H1 (cell line): ENCODE data around the gene TNS1. TPM values are rescaled to one million over a fixed set of nuclear protein-coding genes. Genes with fewer than 3 reads are reported as not detected.

Experiments used
- CTCF ChIA-PET: fragments of 300-600 bp; sonication (Branson Sonifier 250); formaldehyde crosslinking; loops from one replicate; lab custom pipeline; 2021; ENCODE audit not compliant: partially characterized antibody; lab: Charles Lee
- POLR2A ChIA-PET: fragments of 300-600 bp; sonication (Branson Sonifier 250); formaldehyde crosslinking; loops from one replicate; lab custom pipeline; 2021; ENCODE audit warnings: inconsistent platforms; ENCODE audit not compliant: partially characterized antibody; lab: Charles Lee
- DNase-seq, 2 experiments: peaks; one replicate each; pipeline versions ENCODE4 v3.0.0 to v3.0.0-alpha.2; 2010 to 2022; ENCODE audit warnings: low spot score in 2 of 2, low read depth in 1 of 2, mixed read lengths in 1 of 2
- FAIRE-seq: peaks from 2 replicates; lab custom pipeline; 2011; peaks lifted over from hg19 to GRCh38; lab: Jason Lieb, UNC
- H2AFZ ChIP-seq: 2 replicates; pipeline ENCODE4 v1.8.1; 2012; ENCODE audit warnings: low read length, inconsistent platforms
- H2AK5ac ChIP-seq: 2 replicates; pipeline ENCODE4 v1.6.1; 2013; ENCODE audit warnings: low read depth, low read length
- H2BK120ac ChIP-seq: replicated peaks from 2 replicates; pipeline ENCODE3; 2013; ENCODE audit warnings: low read depth, low read length, inconsistent platforms
- H2BK12ac ChIP-seq: 2 replicates; pipeline ENCODE4 v1.6.1; 2013; ENCODE audit warnings: low read depth, low read length
- H2BK15ac ChIP-seq: 2 replicates; pipeline ENCODE4 v1.6.1; 2013; ENCODE audit warnings: low read length
- H2BK20ac ChIP-seq: 2 replicates; pipeline ENCODE4 v1.6.1; 2013; ENCODE audit warnings: low read length
- H2BK5ac ChIP-seq: 2 replicates; pipeline ENCODE4 v1.6.1; 2013; ENCODE audit warnings: low read depth, low read length
- H3K14ac ChIP-seq: 2 replicates; pipeline ENCODE4 v1.6.1; 2013; ENCODE audit warnings: inconsistent platforms; ENCODE audit not compliant: insufficient read length
- H3K18ac ChIP-seq: 2 replicates; pipeline ENCODE4 v1.6.1; 2013; ENCODE audit warnings: low read length; ENCODE audit errors: extremely low read depth
- H3K23ac ChIP-seq: 2 replicates; pipeline ENCODE4 v1.6.1; 2013; ENCODE audit warnings: inconsistent platforms; ENCODE audit not compliant: insufficient read length
- H3K23me2 ChIP-seq: 2 replicates; pipeline ENCODE4 v1.6.1; 2013; ENCODE audit warnings: low read depth, low read length
- H3K27ac ChIP-seq: 2 replicates; pipeline ENCODE4 v1.6.1; 2011; ENCODE audit warnings: low read depth, low read length, inconsistent platforms
- H3K27me3 ChIP-seq, 4 experiments: replicated peaks in 1 of 4; 1 replicate in 1 of 4; 2 replicates in 3 of 4; pipeline versions ENCODE4 v1.6.1 to v1.8.1; 2011 to 2013; ENCODE audit warnings: low read length in 3 of 4, mild to moderate bottlenecking in 3 of 4, inconsistent platforms in 2 of 4, mixed read lengths in 2 of 4, moderate library complexity in 1 of 4; ENCODE audit not compliant: control insufficient read depth in 3 of 4, insufficient read depth in 3 of 4; ENCODE audit errors: extremely low read depth in 1 of 4
- H3K36me3 ChIP-seq, 4 experiments: 2 replicates each; pipeline versions ENCODE4 v1.6.1 to v1.8.1; 2011 to 2013; ENCODE audit warnings: mild to moderate bottlenecking in 4 of 4, low read length in 3 of 4, moderate library complexity in 2 of 4, control low read depth in 1 of 4, inconsistent platforms in 1 of 4; ENCODE audit not compliant: insufficient read depth in 4 of 4, control insufficient read depth in 2 of 4
- H3K4ac ChIP-seq: replicated peaks from 2 replicates; pipeline ENCODE3; 2013; ENCODE audit warnings: low read length, low read depth, mixed read lengths, inconsistent platforms; ENCODE audit not compliant: insufficient read length
- H3K4me1 ChIP-seq, 4 experiments: replicated peaks in 1 of 4; 1 replicate in 1 of 4; 2 replicates in 3 of 4; pipeline versions ENCODE4 v1.6.1 to v1.8.1; 2011 to 2013; ENCODE audit warnings: low read length in 3 of 4, inconsistent platforms in 2 of 4, mixed read lengths in 1 of 4; ENCODE audit not compliant: insufficient read depth in 4 of 4, control insufficient read depth in 3 of 4
- H3K4me2 ChIP-seq, 2 experiments: 2 replicates each; pipeline versions ENCODE4 v1.6.1 to v1.8.1; 2011 to 2013; ENCODE audit warnings: low read depth in 2 of 2, low read length in 2 of 2, control low read depth in 1 of 2, inconsistent platforms in 1 of 2, mild to moderate bottlenecking in 1 of 2; ENCODE audit not compliant: insufficient read depth in 1 of 2
- H3K4me3 ChIP-seq, 4 experiments: fragments of 200-600, 300-600 bp in 1 of 4; sonication (generic), shearing (Covaris generic), sonication (Bioruptor Twin) in 1 of 4; 2 replicates each; pipeline versions ENCODE4 v1.5.1 to v1.8.1; 2011 to 2016; ENCODE audit warnings: low read length in 4 of 4, low read depth in 3 of 4, control low read depth in 2 of 4, inconsistent platforms in 2 of 4, mild to moderate bottlenecking in 2 of 4, mixed read lengths in 1 of 4, moderate library complexity in 1 of 4; ENCODE audit not compliant: insufficient read depth in 2 of 4; ENCODE audit errors: extremely low read depth in 1 of 4
- H3K56ac ChIP-seq: replicated peaks from 2 replicates; pipeline ENCODE3; 2013; ENCODE audit warnings: low read depth, mild to moderate bottlenecking, mixed read lengths, low read length, inconsistent platforms; ENCODE audit not compliant: insufficient read length
- H3K79me1 ChIP-seq: 2 replicates; pipeline ENCODE4 v1.6.1; 2013; ENCODE audit warnings: low read depth, low read length, control low read depth
- H3K79me2 ChIP-seq, 2 experiments: 2 replicates each; pipeline versions ENCODE4 v1.6.1 to v1.8.1; 2012 to 2013; ENCODE audit warnings: low read length in 2 of 2, mild to moderate bottlenecking in 2 of 2, inconsistent platforms in 1 of 2; ENCODE audit not compliant: insufficient read depth in 2 of 2, control insufficient read depth in 1 of 2
- H3K9ac ChIP-seq, 4 experiments: replicated peaks in 1 of 4; 1 replicate in 1 of 4; 2 replicates in 3 of 4; pipeline versions ENCODE4 v1.6.1 to v1.8.1; 2011 to 2013; ENCODE audit warnings: low read depth in 3 of 4, low read length in 3 of 4, control low read depth in 2 of 4, mild to moderate bottlenecking in 2 of 4, moderate library complexity in 2 of 4, inconsistent platforms in 1 of 4; ENCODE audit errors: extremely low read depth in 1 of 4
- H3K9me3 ChIP-seq, 2 experiments: 2 replicates each; pipeline versions ENCODE4 v1.6.1 to v1.8.1; 2012 to 2013; ENCODE audit warnings: mild to moderate bottlenecking in 2 of 2, moderate library complexity in 2 of 2, control low read depth in 1 of 2, inconsistent platforms in 1 of 2, low read depth in 1 of 2, low read length in 1 of 2, mixed read lengths in 1 of 2; ENCODE audit not compliant: insufficient read depth in 2 of 2
- H4K20me1 ChIP-seq, 2 experiments: replicated peaks in 1 of 2; 2 replicates each; pipeline versions ENCODE3 to v1.8.1; 2011 to 2013; ENCODE audit warnings: inconsistent platforms in 2 of 2, low read length in 2 of 2, mild to moderate bottlenecking in 1 of 2; ENCODE audit not compliant: insufficient read depth in 2 of 2, control insufficient read depth in 1 of 2
- H4K5ac ChIP-seq: 2 replicates; pipeline ENCODE4 v1.6.1; 2013; ENCODE audit warnings: low read length, low read depth, mixed read lengths, inconsistent platforms; ENCODE audit not compliant: insufficient read length
- H4K8ac ChIP-seq: 2 replicates; pipeline ENCODE4 v1.8.0; 2013; ENCODE audit warnings: mild to moderate bottlenecking, moderate library complexity, low read length, inconsistent platforms; ENCODE audit not compliant: insufficient read depth; ENCODE audit errors: extremely low read depth
- H4K91ac ChIP-seq: replicated peaks from 2 replicates; pipeline ENCODE3; 2013; ENCODE audit warnings: low read length, mixed read lengths, inconsistent platforms; ENCODE audit not compliant: insufficient read length
- ATF2 ChIP-seq: IDR thresholded peaks from 2 replicates; pipeline ENCODE4 v1.6.1; 2012; ENCODE audit warnings: low read length, inconsistent platforms
- BACH1 ChIP-seq: IDR thresholded peaks from 2 replicates; pipeline ENCODE4 v1.6.1; 2012; ENCODE audit warnings: low read length, improper control_type of control experiment
- E2F6 ChIP-seq: IDR thresholded peaks from 2 replicates; pipeline ENCODE4 v1.6.1; 2012; ENCODE audit warnings: inconsistent platforms
- EP300 ChIP-seq, 2 experiments: IDR thresholded peaks; 1 replicate in 1 of 2; 2 replicates in 1 of 2; pipeline ENCODE4 v1.6.1; 2011 to 2012; ENCODE audit warnings: low read depth in 2 of 2, low read length in 2 of 2, mild to moderate bottlenecking in 2 of 2, borderline replicate concordance in 1 of 2, inconsistent platforms in 1 of 2, moderate library complexity in 1 of 2
- JUN ChIP-seq: IDR thresholded peaks from 2 replicates; pipeline ENCODE4 v1.6.1; 2011; ENCODE audit warnings: low read depth, mild to moderate bottlenecking, improper control_type of control experiment, low read length
- JUND ChIP-seq: IDR thresholded peaks from 2 replicates; pipeline ENCODE4 v1.6.1; 2011; ENCODE audit warnings: mild to moderate bottlenecking, improper control_type of control experiment, low read length
- KDM5A ChIP-seq: fragments of 200-600 bp; IDR thresholded peaks from 2 replicates; pipeline ENCODE4 v1.7.1; 2012; ENCODE audit warnings: mild to moderate bottlenecking, low read length, inconsistent platforms, mixed read lengths
- MAFK ChIP-seq: IDR thresholded peaks from 2 replicates; pipeline ENCODE4 v1.6.1; 2012; ENCODE audit warnings: low read depth, mild to moderate bottlenecking, improper control_type of control experiment, low read length
- POLR2A ChIP-seq, 2 experiments: IDR thresholded peaks; 1 replicate in 1 of 2; 2 replicates in 1 of 2; pipeline ENCODE4 v1.6.1; 2011; ENCODE audit warnings: low read depth in 2 of 2, low read length in 2 of 2, mild to moderate bottlenecking in 2 of 2; ENCODE audit errors: control extremely low read depth in 1 of 2
- SAP30 ChIP-seq: fragments of 300-600 bp; sonication (generic); IDR thresholded peaks from 2 replicates; pipeline ENCODE4 v1.7.1; 2012; ENCODE audit warnings: low read length, moderate library complexity, mild to moderate bottlenecking, inconsistent platforms; ENCODE audit not compliant: insufficient read depth, insufficient replicate concordance
- SIN3A ChIP-seq, 2 experiments: IDR thresholded peaks in 1 of 2; conservative IDR thresholded peaks in 1 of 2; 2 replicates each; pipeline ENCODE4 v1.6.1; 2011 to 2012; ENCODE audit warnings: low read length in 2 of 2, improper control_type of control experiment in 1 of 2, low read depth in 1 of 2, mild to moderate bottlenecking in 1 of 2
- SP2 ChIP-seq: IDR thresholded peaks from 2 replicates; pipeline ENCODE4 v1.6.1; 2012; ENCODE audit warnings: mild to moderate bottlenecking, low read length, inconsistent platforms
- WGBS, 2 experiments: shearing (Covaris generic) in 1 of 2; methylation state at CpG; one replicate each; pipeline versions ENCODE4 v1.1.6 to v1.1.7; 2013 to 2015; ENCODE audit warnings: low lambda C conversion rate in 2 of 2, mixed read lengths in 2 of 2, inconsistent platforms in 1 of 2, low coverage in 1 of 2, missing lambda C conversion rate in 1 of 2; ENCODE audit not compliant: insufficient replicate concordance in 2 of 2, insufficient coverage in 1 of 2, insufficient read length in 1 of 2; ENCODE audit errors: extremely low coverage in 1 of 2, missing lambda C conversion rate in 1 of 2; 5-methylcytosine and 5-hydroxymethylcytosine counted together
- polyA plus RNA-seq, 7 experiments: library from polyadenylated mRNA; depleted of rRNA in 3 of 7; stranded (reverse) in 5 of 7; unstranded in 2 of 7; fragments of >200 nt in 5 of 7; fragments of 200-250 nt in 2 of 7; gene quantifications; 1 replicate in 5 of 7; 2 replicates in 1 of 7; 4 replicates in 1 of 7; pipeline versions ENCODE4 v1.2.1 to v1.2.3, GENCODE V29; 2011 to 2013; ENCODE audit warnings: missing spikeins in 2 of 7, mixed read lengths in 2 of 7
- total RNA-seq: library from RNA; stranded (reverse); fragmentation: NEBNext Ultra II Directional; extraction: Animal tissue kit (Norgen Biotek cat#: 25700); gene quantifications from 2 replicates; pipeline ENCODE4 v1.2.1, GENCODE V29; 2021

TNS1 gene
- total and polyA plus RNA-seq, 2 of the 8 experiments (the other 6 are each of a cell fraction or from before 2014, with no cell fraction given): 1.5 to 5.1 TPM

- Histone ChIP-seq H4K8ac (no peak overlapping the region), H2AFZ (no peak overlapping the region), H3K18ac (no peak overlapping the region), H4K5ac (no peak overlapping the region), H3K27ac (no peak overlapping the region), H3K79me2 (no peaks in the 10 kb centered on the region), H4K91ac (no peak overlapping the region), H4K20me1 (no peaks in the 10 kb centered on the region), H3K36me3 (no peaks in the 10 kb centered on the region), H3K9ac (no peak overlapping the region), H3K23me2 (peaks cover 6% of the 10 kb centered on the region), H3K27me3 (peaks cover 0 to 4% (median 2%) of the 10 kb centered on the region in 4 experiments; a peak in 4 of 7 replicates), H3K56ac (no peak overlapping the region), H3K4me1 (peaks cover 14 to 45% (median 26%) of the 10 kb centered on the region in 4 experiments), H3K4ac (no peak overlapping the region), H3K14ac (no peak overlapping the region), H2BK20ac (no peak overlapping the region), H3K9me3 (no peaks in the 10 kb centered on the region), H2BK15ac (no peak overlapping the region), H2BK12ac (no peak overlapping the region), H3K79me1 (no peaks in the 10 kb centered on the region), H2BK5ac (0 out of 2 replicates have a peak overlapping the region, but pooled peaks have one; percentile 2), H3K23ac (no peak overlapping the region), H3K4me3 (no peak overlapping the region), H2BK120ac (no peak overlapping the region), H3K4me2 (no peak overlapping the region), H2AK5ac (no peak overlapping the region; the same call in 1 of the 2 replicates)
- FAIRE-seq (no peak), DNase-seq (no peak)
- CTCF ChIA-PET: interaction anchor here (1.4 to 12.9 kb wide), 12 partner anchors 10 to 130 kb away, joined by 4 to 121 read pairs (median 13); no protein-coding TSS in a partner anchor
- WGBS, 2 experiments: 92% methylated on average over 5 of the region's 5 CpGs; no CpG with 5 or more reads in 1 of the 2 experiments
- POLR2A ChIA-PET: no interaction called here
- TF ChIP-seq EP300 (IDR thresholded peaks at IDR 0.05; ENCODE audit: borderline replicate concordance in 1 of 2, low read depth in 2 of 2, low read length in 2 of 2) (no peak), ATF2 (no peak), BACH1 (no peak), SP2 (no peak), SAP30 (no peak), SIN3A (conservative IDR thresholded peaks at IDR 0.05 in 1 of 2, IDR thresholded peaks at IDR 0.05 in 1 of 2; ENCODE audit: low read depth in 1 of 2, low read length in 2 of 2) (no peak), JUN (no peak), KDM5A (no peak), MAFK (no peak), POLR2A (IDR thresholded peaks at IDR 0.05; ENCODE audit: control extremely low read depth in 1 of 2, low read depth in 2 of 2, low read length in 2 of 2) (no peak), E2F6 (no peak), JUND (no peak)
Observed at GRCh38 chr2:217915706-217916105, 87.1 kb downstream of the TNS1 start.
